ENCODE results near the gene LSG1. TPM values are rescaled to one million over a fixed set of nuclear protein-coding genes. Genes with fewer than 3 reads are reported as not detected.

Gene LSG1
- total RNA-seq, 1 experiment from 2014 or later, result 39.7 TPM

DNA sequence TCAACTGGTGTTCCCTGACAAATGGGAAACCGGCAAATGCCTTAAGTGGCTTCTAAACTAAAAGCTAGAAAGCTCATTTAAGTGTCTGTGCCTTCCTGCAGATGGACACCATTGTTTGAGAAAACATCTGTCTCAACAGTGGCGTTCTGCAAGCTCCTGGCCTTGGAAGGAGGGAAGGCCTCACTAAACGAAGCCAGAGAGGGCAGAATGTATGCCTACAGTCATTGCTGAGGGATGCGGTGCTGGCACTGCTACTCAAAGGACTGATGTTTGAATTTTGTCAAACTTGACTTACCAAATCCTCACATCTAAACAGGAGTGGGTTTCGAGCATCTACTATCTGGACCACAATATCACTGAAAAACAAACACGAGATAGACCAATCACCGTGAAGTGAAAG lies 12.2 kb downstream of the LSG1 start:
- H3K4me1 ChIP-seq (ENCODE audit: control insufficient read depth in 1 of 2, insufficient read depth in 2 of 2, low read length in 2 of 2), result no peaks in the 10 kb centered on the region
- ChIA-PET POLR2A (no interaction called here), CTCF (interaction anchor here (4.1 kb wide), 1 partner anchor 12 kb away, joined by 14 read pairs; the partner anchor contains the start of gene LSG1), RAD21 (ENCODE audit: low non-redundant PET in 1 of 2, low total read pairs in 2 of 2, uncharacterized antibody in 2 of 2, unreplicated experiment in 2 of 2) (no interaction called here)
- intact Hi-C loops (cut with micrococcal nuclease), result no loop called here
- no peak for TF ChIP-seq TCF7L2 (IDR thresholded peaks at IDR 0.05; ENCODE audit: borderline replicate concordance, extremely low read depth, insufficient read depth, insufficient read length)
- TF ChIP-seq CEBPB (IDR thresholded peaks at IDR 0.05; ENCODE audit: low read depth), result no peak
- TF ChIP-seq, protein P1, sequence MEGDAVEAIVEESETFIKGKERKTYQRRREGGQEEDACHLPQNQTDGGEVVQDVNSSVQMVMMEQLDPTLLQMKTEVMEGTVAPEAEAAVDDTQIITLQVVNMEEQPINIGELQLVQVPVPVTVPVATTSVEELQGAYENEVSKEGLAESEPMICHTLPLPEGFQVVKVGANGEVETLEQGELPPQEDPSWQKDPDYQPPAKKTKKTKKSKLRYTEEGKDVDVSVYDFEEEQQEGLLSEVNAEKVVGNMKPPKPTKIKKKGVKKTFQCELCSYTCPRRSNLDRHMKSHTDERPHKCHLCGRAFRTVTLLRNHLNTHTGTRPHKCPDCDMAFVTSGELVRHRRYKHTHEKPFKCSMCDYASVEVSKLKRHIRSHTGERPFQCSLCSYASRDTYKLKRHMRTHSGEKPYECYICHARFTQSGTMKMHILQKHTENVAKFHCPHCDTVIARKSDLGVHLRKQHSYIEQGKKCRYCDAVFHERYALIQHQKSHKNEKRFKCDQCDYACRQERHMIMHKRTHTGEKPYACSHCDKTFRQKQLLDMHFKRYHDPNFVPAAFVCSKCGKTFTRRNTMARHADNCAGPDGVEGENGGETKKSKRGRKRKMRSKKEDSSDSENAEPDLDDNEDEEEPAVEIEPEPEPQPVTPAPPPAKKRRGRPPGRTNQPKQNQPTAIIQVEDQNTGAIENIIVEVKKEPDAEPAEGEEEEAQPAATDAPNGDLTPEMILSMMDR (IDR thresholded peaks at IDR 0.05 in 2 of 3, conservative IDR thresholded peaks at IDR 0.05 in 1 of 3; ENCODE audit: borderline replicate concordance in 1 of 3, insufficient read depth in 1 of 3, low read depth in 2 of 3, low read length in 2 of 3), result no peak
- TF ChIP-seq POLR2A (IDR thresholded peaks at IDR 0.05; ENCODE audit: borderline replicate concordance, extremely low read depth, insufficient read depth, insufficient read length), result no peak
- TF ChIP-seq, protein P2, sequence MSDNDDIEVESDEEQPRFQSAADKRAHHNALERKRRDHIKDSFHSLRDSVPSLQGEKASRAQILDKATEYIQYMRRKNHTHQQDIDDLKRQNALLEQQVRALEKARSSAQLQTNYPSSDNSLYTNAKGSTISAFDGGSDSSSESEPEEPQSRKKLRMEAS (IDR thresholded peaks at IDR 0.05), result no peak
- TF ChIP-seq SP1 (IDR thresholded peaks at IDR 0.05; ENCODE audit: low read depth), result no peak
- TF ChIP-seq ELF1 (IDR thresholded peaks at IDR 0.05; ENCODE audit: borderline replicate concordance, low read depth), result no peak
- no peak for TF ChIP-seq ZFX (IDR thresholded peaks at IDR 0.05)
- TF ChIP-seq ATF3 (IDR thresholded peaks at IDR 0.05), result no peak
- TF ChIP-seq POLR2AphosphoS5 (IDR thresholded peaks at IDR 0.05; ENCODE audit: low read depth, low read length), result no peak
- TF ChIP-seq RAD21 (IDR thresholded peaks at IDR 0.05; ENCODE audit: low read depth), result no peak
- TF ChIP-seq ZBTB33 (IDR thresholded peaks at IDR 0.05; ENCODE audit: extremely low read depth, insufficient replicate concordance, low read length), result no peak
- no peak for TF ChIP-seq YY1 (IDR thresholded peaks at IDR 0.05; ENCODE audit: extremely low read depth, insufficient replicate concordance, low read depth, low read length)
- no peak for TF ChIP-seq SIN3A (IDR thresholded peaks at IDR 0.05; ENCODE audit: low read depth)
- TF ChIP-seq JUND (IDR thresholded peaks at IDR 0.05), result no peak
- no peak for TF ChIP-seq EGR1 (IDR thresholded peaks at IDR 0.05; ENCODE audit: low read depth)
- no peak for TF ChIP-seq SRF (IDR thresholded peaks at IDR 0.05; ENCODE audit: low read depth)
- no peak for TF ChIP-seq ZNF274 (IDR thresholded peaks at IDR 0.05; ENCODE audit: low read depth, low read length)
- H4K20me1 ChIP-seq (ENCODE audit: insufficient read depth), result peaks cover 4% of the 10 kb centered on the region; the same call in 1 of the 2 replicates
- H3K79me2 ChIP-seq (ENCODE audit: insufficient read depth, low read length), result peaks cover 44% of the 10 kb centered on the region
- no peak overlapping the region for H3K9ac ChIP-seq (ENCODE audit: low read length)
- no peak for DNase-seq (ENCODE audit: low read depth, low spot score)
- no peak overlapping the region for H2AFZ ChIP-seq (ENCODE audit: low read depth, low read length, poor library complexity, severe bottlenecking)
- H3K9me3 ChIP-seq (ENCODE audit: control insufficient read depth in 1 of 2, insufficient read depth in 1 of 2, low read depth in 1 of 2, low read length in 2 of 2), result no peaks in the 10 kb centered on the region
- peaks cover 21 to 26% of the 10 kb centered on the region in 2 experiments; a peak in 3 of 4 replicates for H3K36me3 ChIP-seq (ENCODE audit: control insufficient read depth in 1 of 2, insufficient read depth in 2 of 2, low read length in 2 of 2)
- H3K27me3 ChIP-seq (ENCODE audit: insufficient read depth, low read length), result no peaks in the 10 kb centered on the region
- ATAC-seq, result no peak
- no peaks in the 10 kb centered on the region for H3K9me2 ChIP-seq (ENCODE audit: insufficient read depth)
- no peak overlapping the region for H3K4me3 ChIP-seq (replicated peaks in 1 of 2; ENCODE audit: low read depth in 1 of 2, low read length in 2 of 2)
- no TSS peak for BruUV-seq (replicated peaks)
- H3K27ac ChIP-seq (ENCODE audit: low read depth, low read length), result no peak overlapping the region
- no peak overlapping the region for H3K4me2 ChIP-seq (ENCODE audit: low read length)

All from HCT116 (cell line).